ENCODE results near the gene PRODH2. TPM values are rescaled to one million over a fixed set of nuclear protein-coding genes. Genes with fewer than 3 reads are reported as not detected.

Gene PRODH2
- polyA plus RNA-seq, 2 donors, result not detected

- H3K9me3 ChIP-seq (ENCODE audit: control insufficient read depth in 2 of 2, insufficient read depth in 1 of 2, low read depth in 1 of 2, low read length in 1 of 2), result no peaks in the 10 kb centered on the region
- peaks cover 0 to 2% of the 10 kb centered on the region in 2 donors for H3K36me3 ChIP-seq (ENCODE audit: control insufficient read depth in 2 of 2, insufficient read depth in 2 of 2, low read length in 1 of 2)
- no peaks in the 10 kb centered on the region for H3K4me1 ChIP-seq (ENCODE audit: control insufficient read depth in 2 of 2, insufficient read depth in 2 of 2, low read length in 1 of 2)
- H3K27ac ChIP-seq (ENCODE audit: low read depth in 2 of 2, low read length in 1 of 2), result no peak overlapping the region
- H3K27me3 ChIP-seq (ENCODE audit: control insufficient read depth in 1 of 2, insufficient read depth in 2 of 2, low read length in 2 of 2), result no peaks in the 10 kb centered on the region
- WGBS, 2 donors, result 82 to 89% methylated on average over 19 of the region's 19 CpGs
- H3K4me3 ChIP-seq (ENCODE audit: low read depth in 1 of 2, low read length in 2 of 2), result no peak overlapping the region
These were observed 22.4 kb downstream of the PRODH2 start for GRCh38 chr19:35789978-35790944.

- no peaks in the 10 kb centered on the region for H3K9me3 ChIP-seq (ENCODE audit: control insufficient read depth in 2 of 2, insufficient read depth in 1 of 2, low read depth in 1 of 2, low read length in 1 of 2)
- H3K4me1 ChIP-seq (ENCODE audit: control insufficient read depth in 2 of 2, insufficient read depth in 2 of 2, low read length in 1 of 2), result peaks cover 0 to 2% of the 10 kb centered on the region in 2 donors
- H3K36me3 ChIP-seq (ENCODE audit: control insufficient read depth in 2 of 2, insufficient read depth in 2 of 2, low read length in 1 of 2), result peaks cover 0 to 2% of the 10 kb centered on the region in 2 donors
- 82 to 86% methylated on average over 11 of the region's 11 CpGs for WGBS, 2 donors
- H3K27me3 ChIP-seq (ENCODE audit: control insufficient read depth in 1 of 2, insufficient read depth in 2 of 2, low read length in 2 of 2), result no peaks in the 10 kb centered on the region
- H3K4me3 ChIP-seq (ENCODE audit: low read depth in 1 of 2, low read length in 2 of 2), result no peak overlapping the region
- H3K27ac ChIP-seq (ENCODE audit: low read depth in 2 of 2, low read length in 1 of 2), result no peak overlapping the region
These were observed 23.3 kb downstream of the PRODH2 start for GRCh38 chr19:35789195-35789977.

- Histone ChIP-seq H3K27ac (ENCODE audit: low read depth in 2 of 2, low read length in 1 of 2) (no peak overlapping the region), H3K4me1 (ENCODE audit: control insufficient read depth in 2 of 2, insufficient read depth in 2 of 2, low read length in 1 of 2) (peaks cover 0 to 2% of the 10 kb centered on the region in 2 donors), H3K4me3 (ENCODE audit: low read depth in 1 of 2, low read length in 2 of 2) (no peak overlapping the region), H3K27me3 (ENCODE audit: control insufficient read depth in 1 of 2, insufficient read depth in 2 of 2, low read length in 2 of 2) (no peaks in the 10 kb centered on the region), H3K9me3 (ENCODE audit: control insufficient read depth in 2 of 2, insufficient read depth in 1 of 2, low read depth in 1 of 2, low read length in 1 of 2) (no peaks in the 10 kb centered on the region), H3K36me3 (ENCODE audit: control insufficient read depth in 2 of 2, insufficient read depth in 2 of 2, low read length in 1 of 2) (peaks cover 0 to 2% of the 10 kb centered on the region in 2 donors)
- WGBS, 2 donors, result 78 to 84% methylated on average over 12 of the region's 12 CpGs
These were observed 24.3 kb downstream of the PRODH2 start for GRCh38 chr19:35788205-35788960.

GRCh38 chr19:35787227-35787799 is 25.3 kb downstream of the PRODH2 start:
- no peaks in the 10 kb centered on the region for H3K9me3 ChIP-seq (ENCODE audit: control insufficient read depth in 2 of 2, insufficient read depth in 1 of 2, low read depth in 1 of 2, low read length in 1 of 2)
- no peaks in the 10 kb centered on the region for H3K27me3 ChIP-seq (ENCODE audit: control insufficient read depth in 1 of 2, insufficient read depth in 2 of 2, low read length in 2 of 2)
- peaks cover 0 to 5% of the 10 kb centered on the region in 2 donors for H3K36me3 ChIP-seq (ENCODE audit: control insufficient read depth in 2 of 2, insufficient read depth in 2 of 2, low read length in 1 of 2)
- 88 to 93% methylated on average over 13 to 15 of the region's 15 CpGs for WGBS, 2 donors
- peaks cover 0 to 2% of the 10 kb centered on the region in 2 donors for H3K4me1 ChIP-seq (ENCODE audit: control insufficient read depth in 2 of 2, insufficient read depth in 2 of 2, low read length in 1 of 2)
- no peak overlapping the region for H3K27ac ChIP-seq (ENCODE audit: low read depth in 2 of 2, low read length in 1 of 2)
- no peak overlapping the region for H3K4me3 ChIP-seq (ENCODE audit: low read depth in 1 of 2, low read length in 2 of 2)

- peaks cover 0 to 8% of the 10 kb centered on the region in 2 donors for H3K36me3 ChIP-seq (ENCODE audit: control insufficient read depth in 2 of 2, insufficient read depth in 2 of 2, low read length in 1 of 2)
These were observed 26.1 kb downstream of the PRODH2 start for GRCh38 chr19:35786299-35787160.

GRCh38 chr19:35785339-35785627 is 27.4 kb downstream of the PRODH2 start:
- H3K36me3 ChIP-seq (ENCODE audit: control insufficient read depth in 2 of 2, insufficient read depth in 2 of 2, low read length in 1 of 2), result peaks cover 0 to 16% of the 10 kb centered on the region in 2 donors
- no peak overlapping the region for H3K4me3 ChIP-seq (ENCODE audit: low read depth in 1 of 2, low read length in 2 of 2)
- H3K27ac ChIP-seq (ENCODE audit: low read depth in 2 of 2, low read length in 1 of 2), result no peak overlapping the region
- H3K4me1 ChIP-seq (ENCODE audit: control insufficient read depth in 2 of 2, insufficient read depth in 2 of 2, low read length in 1 of 2), result peaks cover 0 to 2% of the 10 kb centered on the region in 2 donors
- 90 to 92% methylated on average over 10 of the region's 10 CpGs for WGBS, 2 donors
- no peaks in the 10 kb centered on the region for H3K27me3 ChIP-seq (ENCODE audit: control insufficient read depth in 1 of 2, insufficient read depth in 2 of 2, low read length in 2 of 2)
- no peaks in the 10 kb centered on the region for H3K9me3 ChIP-seq (ENCODE audit: control insufficient read depth in 2 of 2, insufficient read depth in 1 of 2, low read depth in 1 of 2, low read length in 1 of 2)

More at GRCh38 chr19:35786299-35787160, 26.1 kb downstream of the PRODH2 start:
- H3K27me3 ChIP-seq (ENCODE audit: control insufficient read depth in 1 of 2, insufficient read depth in 2 of 2, low read length in 2 of 2), result no peaks in the 10 kb centered on the region
- no peaks in the 10 kb centered on the region for H3K9me3 ChIP-seq (ENCODE audit: control insufficient read depth in 2 of 2, insufficient read depth in 1 of 2, low read depth in 1 of 2, low read length in 1 of 2)
- 85 to 91% methylated on average over 29 to 31 of the region's 31 CpGs for WGBS, 2 donors
- H3K4me3 ChIP-seq (ENCODE audit: low read depth in 1 of 2, low read length in 2 of 2), result no peak overlapping the region
- H3K27ac ChIP-seq (ENCODE audit: low read depth in 2 of 2, low read length in 1 of 2), result no peak overlapping the region
- peaks cover 0 to 2% of the 10 kb centered on the region in 2 donors for H3K4me1 ChIP-seq (ENCODE audit: control insufficient read depth in 2 of 2, insufficient read depth in 2 of 2, low read length in 1 of 2)

GRCh38 chr19:35784503-35785338 is 27.9 kb downstream of the PRODH2 start:
- H3K27me3 ChIP-seq (ENCODE audit: control insufficient read depth in 1 of 2, insufficient read depth in 2 of 2, low read length in 2 of 2), result no peaks in the 10 kb centered on the region
- H3K9me3 ChIP-seq (ENCODE audit: control insufficient read depth in 2 of 2, insufficient read depth in 1 of 2, low read depth in 1 of 2, low read length in 1 of 2), result no peaks in the 10 kb centered on the region
- WGBS, 2 donors, result 82 to 87% methylated on average over 28 to 45 of the region's 45 CpGs
- no peak overlapping the region for H3K4me3 ChIP-seq (ENCODE audit: low read depth in 1 of 2, low read length in 2 of 2)
- no peak overlapping the region for H3K27ac ChIP-seq (ENCODE audit: low read depth in 2 of 2, low read length in 1 of 2)
- H3K4me1 ChIP-seq (ENCODE audit: control insufficient read depth in 2 of 2, insufficient read depth in 2 of 2, low read length in 1 of 2), result peaks cover 0 to 2% of the 10 kb centered on the region in 2 donors
- H3K36me3 ChIP-seq (ENCODE audit: control insufficient read depth in 2 of 2, insufficient read depth in 2 of 2, low read length in 1 of 2), result peaks cover 0 to 20% of the 10 kb centered on the region in 2 donors
